Osteocyte (in vitro differentiated cells): ENCODE results near the gene IRF6. TPM values are rescaled to one million over a fixed set of nuclear protein-coding genes. Genes with fewer than 3 reads are reported as not detected.

Experiments
- DNase-seq: peaks from one replicate; pipeline ENCODE4 v3.0.0; 2021; ENCODE audit warnings: mixed read lengths; ENCODE audit not compliant: unreplicated experiment; ENCODE audit errors: extremely low spot score
- H3K27ac Mint-ChIP-seq: one replicate; pipeline ENCODE4 v1.8.0; 2021; ENCODE audit warnings: mild to moderate bottlenecking, mixed read lengths; ENCODE audit not compliant: unreplicated experiment
- H3K27me3 Mint-ChIP-seq: one replicate; pipeline ENCODE4 v1.8.0; 2021; ENCODE audit warnings: mixed read lengths; ENCODE audit not compliant: unreplicated experiment
- H3K36me3 Mint-ChIP-seq: one replicate; pipeline ENCODE4 v1.8.0; 2021; ENCODE audit warnings: mixed read lengths; ENCODE audit not compliant: unreplicated experiment
- H3K4me1 Mint-ChIP-seq: one replicate; pipeline ENCODE4 v1.8.0; 2021; ENCODE audit warnings: mixed read lengths; ENCODE audit not compliant: unreplicated experiment
- H3K4me3 Mint-ChIP-seq: one replicate; pipeline ENCODE4 v1.8.0; 2021; ENCODE audit warnings: mild to moderate bottlenecking, moderate library complexity, mixed read lengths; ENCODE audit not compliant: unreplicated experiment
- H3K9me3 Mint-ChIP-seq: one replicate; pipeline ENCODE4 v1.8.0; 2021; ENCODE audit warnings: mixed read lengths; ENCODE audit not compliant: unreplicated experiment
- CTCF ChIP-seq: fragments of 200-600 bp; sonication (generic); IDR thresholded peaks from 2 replicates; pipeline ENCODE4 v1.5.0; 2021; ENCODE audit warnings: antibody characterized with exemption, mild to moderate bottlenecking, moderate library complexity
- total RNA-seq: library from RNA; stranded (reverse); gene quantifications from 2 replicates; pipeline ENCODE4 v1.2.1, GENCODE V29; 2021

Gene IRF6
- total RNA-seq, 1 donor from 2014 or later, result not detected

GRCh38 chr1:209743145-209743482 lies 62.8 kb downstream of the IRF6 start:
- H3K9me3 Mint-ChIP-seq, result no peaks in the 10 kb centered on the region
- DNase-seq, result no peak
- H3K27ac Mint-ChIP-seq, result peak overlapping the region; percentile 27
- peaks cover 13% of the 10 kb centered on the region for H3K27me3 Mint-ChIP-seq
- H3K4me3 Mint-ChIP-seq, result no peak overlapping the region
- TF ChIP-seq CTCF, result no peak
- H3K4me1 Mint-ChIP-seq, result peaks cover 16% of the 10 kb centered on the region
- no peaks in the 10 kb centered on the region for H3K36me3 Mint-ChIP-seq

- DNase-seq, result no peak
These were observed 63.4 kb downstream of the IRF6 start for GRCh38 chr1:209742409-209743144.

GRCh38 chr1:209741889-209742288 lies 64.1 kb downstream of the IRF6 start:
- TF ChIP-seq CTCF, result no peak
- Mint-ChIP-seq H3K27ac (no peak overlapping the region), H3K36me3 (no peaks in the 10 kb centered on the region), H3K4me3 (no peak overlapping the region), H3K4me1 (peaks cover 12% of the 10 kb centered on the region), H3K27me3 (peaks cover 20% of the 10 kb centered on the region), H3K9me3 (no peaks in the 10 kb centered on the region)
- no peak for DNase-seq

More at GRCh38 chr1:209742409-209743144, 63.4 kb downstream of the IRF6 start:
- Mint-ChIP-seq H3K36me3 (no peaks in the 10 kb centered on the region), H3K27ac (peak overlapping the region; percentile 27), H3K4me3 (no peak overlapping the region), H3K9me3 (no peaks in the 10 kb centered on the region), H3K27me3 (peaks cover 15% of the 10 kb centered on the region), H3K4me1 (peaks cover 12% of the 10 kb centered on the region)
- no peak for TF ChIP-seq CTCF

- H3K36me3 Mint-ChIP-seq, result no peaks in the 10 kb centered on the region
- no peaks in the 10 kb centered on the region for H3K9me3 Mint-ChIP-seq
- H3K27me3 Mint-ChIP-seq, result peaks cover 20% of the 10 kb centered on the region
- DNase-seq, result no peak
- peaks cover 12% of the 10 kb centered on the region for H3K4me1 Mint-ChIP-seq
- no peak for TF ChIP-seq CTCF
- no peak overlapping the region for H3K4me3 Mint-ChIP-seq
- H3K27ac Mint-ChIP-seq, result no peak overlapping the region
These were observed 64.7 kb downstream of the IRF6 start for GRCh38 chr1:209741193-209741592.

- no peak for TF ChIP-seq CTCF
- Mint-ChIP-seq H3K9me3 (no peaks in the 10 kb centered on the region), H3K4me3 (no peak overlapping the region), H3K27me3 (peaks cover 36% of the 10 kb centered on the region), H3K4me1 (peaks cover 7% of the 10 kb centered on the region), H3K27ac (no peak overlapping the region), H3K36me3 (no peaks in the 10 kb centered on the region)
- DNase-seq, result no peak
These were observed 67.7 kb downstream of the IRF6 start for GRCh38 chr1:209738270-209738669.
